T-helper 2 cell (primary cell): ENCODE results near the gene HOXD1.

Source experiments
- DNase-seq, 5 experiments: peaks; one replicate each; pipeline versions ENCODE4 v3.0.0 to v3.0.0-alpha.2; 2012 to 2022

Gene HOXD1

GRCh38 chr2:176165370-176166050 is 23.0 kb upstream of the HOXD1 start:
- no peak for DNase-seq

DNA sequence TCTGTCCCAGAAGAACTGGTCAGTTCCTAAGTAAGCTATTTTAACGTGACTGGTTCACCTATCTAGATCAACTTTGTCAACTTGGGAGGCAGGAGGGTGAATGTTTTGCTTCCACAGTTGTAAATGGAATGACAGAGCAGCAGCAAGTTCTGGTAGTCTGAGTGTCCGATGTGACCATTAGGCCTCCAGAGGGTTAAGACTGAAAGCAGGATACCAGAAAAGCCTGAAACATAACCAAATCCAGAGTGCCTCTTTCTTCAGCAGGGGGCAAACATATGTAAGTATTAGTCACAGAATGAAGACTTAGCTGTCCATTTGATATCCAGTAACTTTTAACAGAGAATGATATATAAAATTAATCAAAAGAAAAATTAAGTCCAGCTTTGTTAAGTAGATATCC is 22.2 kb upstream of the HOXD1 start:
- no peak for DNase-seq

GRCh38 chr2:176167398-176167797 is 21.1 kb upstream of the HOXD1 start:
- no peak for DNase-seq

GRCh38 chr2:176169181-176169580 is 19.3 kb upstream of the HOXD1 start:
- DNase-seq: no peak

GRCh38 chr2:176169711-176170110 is 18.8 kb upstream of the HOXD1 start:
- DNase-seq: no peak

DNA sequence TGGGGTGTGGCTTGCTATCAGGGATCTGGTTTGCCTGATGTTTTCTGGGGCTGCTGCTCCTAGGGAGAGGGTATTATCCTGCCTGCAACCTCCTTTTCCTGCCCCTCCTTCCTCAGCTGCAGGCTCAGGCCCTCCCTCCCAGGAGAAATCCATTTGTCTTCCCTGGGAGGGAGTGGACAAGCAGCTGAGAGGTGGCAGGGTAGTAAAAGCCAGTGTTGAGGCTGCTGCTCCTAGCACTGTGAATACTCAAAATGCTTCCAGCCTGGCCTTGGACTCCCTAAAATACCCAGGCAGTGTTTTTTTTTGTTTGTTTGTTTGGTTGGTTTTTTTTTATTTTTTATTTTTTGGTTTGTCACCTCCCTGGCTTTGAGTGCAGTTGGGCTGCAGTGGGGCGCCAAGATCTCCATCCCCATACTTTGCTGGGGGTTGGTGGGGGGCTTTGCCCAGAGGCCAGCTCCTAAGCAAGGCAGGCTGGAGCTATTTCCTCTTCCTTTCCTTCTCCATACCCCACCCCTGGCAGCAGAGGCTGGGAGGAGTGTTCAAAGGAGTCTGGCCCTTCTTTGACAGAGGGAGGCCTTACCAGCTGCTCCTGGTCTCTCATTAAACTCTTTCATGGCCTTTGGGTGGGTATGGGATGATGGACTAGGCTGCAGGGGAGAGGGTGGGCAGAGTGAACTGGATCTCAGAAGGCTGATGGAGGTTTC is 17.7 kb upstream of the HOXD1 start:
- no peak for DNase-seq

DNA sequence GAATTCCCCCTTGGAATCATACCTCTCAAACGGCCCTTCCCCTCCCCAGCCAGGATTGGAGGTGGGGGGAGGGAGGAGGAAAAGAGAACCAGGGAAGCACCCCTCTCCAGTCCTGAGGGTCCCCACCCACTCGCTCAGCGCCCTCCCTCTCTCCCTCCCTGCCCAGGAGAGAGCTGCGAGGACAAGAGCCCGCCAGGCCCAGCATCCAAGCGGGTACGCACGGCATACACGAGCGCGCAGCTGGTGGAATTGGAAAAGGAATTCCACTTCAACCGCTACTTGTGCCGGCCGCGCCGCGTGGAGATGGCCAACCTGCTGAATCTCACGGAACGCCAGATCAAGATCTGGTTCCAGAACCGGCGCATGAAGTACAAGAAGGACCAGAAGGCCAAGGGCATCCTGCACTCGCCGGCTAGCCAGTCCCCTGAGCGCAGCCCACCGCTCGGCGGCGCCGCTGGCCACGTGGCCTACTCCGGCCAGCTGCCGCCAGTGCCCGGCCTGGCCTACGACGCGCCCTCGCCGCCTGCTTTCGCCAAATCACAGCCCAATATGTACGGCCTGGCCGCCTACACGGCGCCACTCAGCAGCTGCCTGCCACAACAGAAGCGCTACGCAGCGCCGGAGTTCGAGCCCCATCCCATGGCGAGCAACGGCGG is 17.0 kb upstream of the HOXD1 start:
- no peak for DNase-seq

GRCh38 chr2:176172007-176172894 is 16.2 kb upstream of the HOXD1 start:
- DNase-seq: no peak

DNA sequence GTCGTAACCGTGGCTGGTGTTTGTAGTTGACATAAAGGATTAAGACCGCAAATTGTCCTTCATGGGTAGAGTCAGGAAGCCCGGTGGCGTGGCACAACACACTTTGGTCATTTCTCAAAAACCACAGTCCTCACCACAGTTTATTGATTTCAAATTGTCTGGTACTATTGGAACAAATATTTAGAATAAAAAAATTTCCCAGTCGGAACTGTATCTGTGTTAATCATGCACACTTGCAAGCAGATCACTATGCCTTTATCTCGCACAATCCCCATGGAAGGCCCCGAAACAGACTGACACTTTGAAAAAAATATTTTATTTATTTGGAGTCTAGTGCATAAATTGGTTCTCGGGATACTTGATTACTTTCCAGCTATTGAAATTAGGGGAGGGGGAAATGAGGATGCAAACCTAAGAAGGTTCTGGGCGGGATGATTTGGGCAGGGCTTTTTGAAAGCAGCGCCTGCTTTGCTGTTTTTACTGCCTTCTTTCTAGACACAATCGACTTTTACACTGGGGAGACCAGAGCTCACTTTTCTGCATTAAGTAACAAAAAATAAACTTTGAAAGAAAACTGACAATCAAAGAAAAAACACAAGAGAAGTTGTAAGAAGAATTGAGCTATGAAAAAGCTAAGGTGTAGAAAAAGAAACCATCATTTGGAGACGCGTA is 15.4 kb upstream of the HOXD1 start:
- no peak for DNase-seq

- no peak for DNase-seq
Observed at GRCh38 chr2:176173567-176174381, 14.7 kb upstream of the HOXD1 start.

- no peak for DNase-seq
Observed at GRCh38 chr2:176174382-176174823, 14.1 kb upstream of the HOXD1 start.

DNA sequence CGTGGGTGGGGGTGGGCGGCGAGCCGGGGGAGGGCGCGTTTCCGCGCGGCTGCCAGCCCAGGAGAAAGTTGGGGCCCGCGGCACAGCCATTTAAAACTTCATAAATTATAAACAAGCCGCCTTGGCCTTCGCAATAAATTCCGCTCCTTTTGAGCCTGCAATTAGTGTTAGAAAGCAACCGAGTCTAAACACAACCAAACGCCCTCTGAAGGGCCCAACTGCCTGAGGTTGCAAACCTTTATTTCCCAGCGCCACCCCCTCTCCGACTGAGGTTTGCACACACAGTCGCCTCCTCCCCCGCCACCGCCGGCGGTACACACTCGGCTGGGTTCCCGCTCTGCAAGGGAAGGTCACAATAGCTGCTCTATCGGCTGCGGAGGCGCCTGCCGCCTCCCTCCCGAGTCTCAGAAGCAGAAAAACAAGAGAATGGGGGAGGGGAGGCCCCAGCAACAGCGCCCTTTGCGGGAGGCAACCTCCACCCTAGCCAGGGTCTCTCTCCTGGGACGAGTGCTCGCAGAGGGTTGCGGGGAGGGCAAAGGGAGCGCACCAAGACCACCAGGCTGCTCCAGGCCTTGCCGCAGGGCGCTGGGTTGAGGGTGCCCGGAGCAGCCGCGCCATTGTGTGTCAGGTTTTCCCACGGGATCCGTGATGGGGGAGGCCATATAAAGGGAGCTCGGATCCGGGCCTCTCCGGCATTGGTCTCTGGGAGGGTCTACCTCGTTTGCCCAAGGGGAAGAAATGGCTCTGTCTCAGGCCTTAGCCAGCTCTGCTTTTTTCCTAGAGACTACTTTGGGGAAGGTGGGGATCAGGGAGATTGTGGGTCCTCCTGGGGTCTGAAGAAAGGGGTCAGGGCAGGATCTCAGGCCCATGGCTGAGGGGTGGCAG is 13.4 kb upstream of the HOXD1 start:
- DNase-seq: no peak

DNA sequence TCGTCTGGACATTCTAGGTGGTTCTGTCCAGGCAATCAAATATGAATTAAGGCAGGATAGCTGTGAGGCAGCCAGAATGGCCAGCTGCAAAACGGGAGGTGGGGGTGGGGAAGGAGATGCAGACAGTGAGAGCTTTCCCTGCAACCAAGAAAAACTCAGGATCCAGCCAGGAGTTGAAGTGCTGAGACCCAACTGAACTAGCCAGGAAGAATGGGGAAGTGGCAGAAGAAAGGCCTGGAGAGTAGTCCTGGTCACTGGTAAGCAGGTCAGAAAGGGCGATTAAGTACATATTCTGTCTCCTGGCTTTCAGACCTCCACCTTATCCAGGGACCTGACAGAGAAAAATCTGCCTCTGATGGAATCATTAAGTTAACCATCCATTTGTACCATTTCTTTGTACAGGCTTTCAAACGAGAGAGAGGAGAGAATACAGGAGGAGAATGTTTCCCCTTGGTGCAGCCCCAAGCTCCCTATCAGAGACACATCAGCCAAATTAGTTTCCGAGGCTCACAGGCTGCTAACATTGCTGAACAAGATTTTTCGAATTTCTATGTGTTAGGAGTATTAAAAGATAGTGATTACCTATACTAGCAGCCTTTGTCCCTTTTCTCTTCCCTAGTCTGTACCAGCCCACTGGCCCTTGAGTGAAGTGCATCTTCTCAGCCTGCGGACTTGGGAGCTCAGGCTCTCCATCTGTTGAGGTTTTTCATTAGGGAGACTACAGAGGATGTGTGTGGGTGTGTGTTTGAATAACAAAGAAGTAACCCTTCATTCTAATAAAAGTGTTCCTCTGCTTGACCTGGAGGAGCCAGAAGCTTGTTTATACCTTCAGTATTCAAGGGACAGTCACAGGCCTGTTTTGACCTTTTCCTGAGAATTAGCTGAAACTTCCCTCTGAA is 12.5 kb upstream of the HOXD1 start:
- no peak for DNase-seq

- no peak for DNase-seq
Observed at GRCh38 chr2:176177580-176178037, 10.9 kb upstream of the HOXD1 start.

DNA sequence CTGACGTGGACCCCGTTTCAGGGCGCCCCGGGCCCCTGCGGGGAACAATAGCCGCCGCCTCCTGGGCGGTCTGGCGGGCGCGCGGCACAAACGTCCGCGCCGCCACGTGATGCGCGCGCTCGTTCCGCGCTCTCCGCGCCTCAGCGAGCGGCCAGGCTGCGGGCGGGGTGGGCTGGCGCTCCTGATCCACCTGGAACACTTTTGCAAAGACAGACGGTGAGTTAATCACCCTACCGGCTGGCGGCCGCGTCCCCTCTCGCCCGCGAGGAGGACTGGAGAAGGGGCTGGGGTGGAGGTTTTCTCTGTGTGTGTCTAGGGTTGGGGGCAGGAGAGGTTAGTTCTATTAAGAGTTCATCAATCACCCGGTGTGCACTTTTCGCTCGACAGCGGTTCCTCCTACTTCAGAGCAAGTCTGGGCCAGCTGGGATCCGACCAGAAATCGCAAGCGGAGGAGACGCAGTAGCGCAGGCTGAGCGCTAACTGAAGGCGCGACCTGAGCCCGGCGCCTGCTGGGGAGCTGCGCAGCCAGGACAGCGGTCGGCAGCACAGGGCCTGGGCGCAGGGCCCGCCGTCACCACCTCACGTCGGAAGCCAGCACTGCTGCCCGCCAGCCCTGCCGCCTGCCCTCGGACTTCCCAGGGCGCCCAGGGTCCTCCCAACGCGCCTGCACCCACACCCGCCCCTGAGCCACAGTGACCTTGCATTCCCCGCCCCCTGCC is 10.3 kb upstream of the HOXD1 start:
- DNase-seq: no peak

- no peak for DNase-seq
Observed at GRCh38 chr2:176178757-176179295, 9.6 kb upstream of the HOXD1 start.

DNA sequence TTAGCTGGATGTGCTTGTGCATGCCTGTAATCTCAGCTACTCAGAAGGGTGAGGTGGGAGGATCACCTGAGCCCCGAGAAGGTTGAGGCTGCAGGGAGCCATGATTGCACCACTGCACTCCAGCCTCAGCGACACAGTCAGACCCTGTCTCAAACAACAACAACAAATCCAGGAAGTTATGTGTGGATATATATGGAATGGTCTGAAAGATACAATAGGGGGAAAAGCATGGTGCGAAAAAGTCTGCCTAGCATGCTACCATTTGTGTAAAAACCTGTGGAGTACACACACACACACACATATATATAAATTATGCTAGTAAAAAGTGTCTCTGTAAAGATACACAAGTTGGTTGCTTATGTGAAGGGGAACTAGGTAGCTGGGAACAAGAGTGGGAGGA is 6.9 kb upstream of the HOXD1 start:
- no peak for DNase-seq

- no peak for DNase-seq
Observed at GRCh38 chr2:176182671-176183070, 5.8 kb upstream of the HOXD1 start.
